ENCODE data around the gene PELI1. TPM values are rescaled to one million over a fixed set of nuclear protein-coding genes. Genes with fewer than 3 reads are reported as not detected.

PELI1 gene
- total and polyA plus RNA-seq, 2 of the 8 experiments (the other 6 are each of a cell fraction or from before 2014, with no cell fraction given): 21.8 to 57.1 TPM

DNA sequence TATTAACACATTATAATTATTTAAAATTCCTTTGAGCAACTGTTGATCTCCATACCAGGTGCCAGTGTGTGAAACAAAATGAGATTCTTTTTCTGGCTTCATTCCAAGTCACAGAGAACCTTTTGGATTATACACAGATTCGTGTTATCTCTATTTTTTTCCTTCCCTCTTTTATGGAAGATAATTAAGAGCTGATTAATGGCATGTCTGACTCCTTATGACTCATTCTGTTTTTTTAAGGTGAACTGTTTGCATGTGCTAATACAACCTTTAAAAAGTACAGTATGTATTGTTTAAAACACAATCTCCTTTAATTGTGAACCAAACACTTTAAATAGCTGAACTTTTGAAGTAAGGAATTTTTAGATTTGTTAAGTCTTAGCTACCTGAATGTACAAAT lies 39.3 kb downstream of the PELI1 start:
- H2BK5ac ChIP-seq (ENCODE audit: low read depth, low read length): no peak overlapping the region
- peaks cover 0 to 23% of the 10 kb centered on the region in 2 experiments; a peak in 3 of 4 replicates for H3K79me2 ChIP-seq (ENCODE audit: control insufficient read depth in 1 of 2, insufficient read depth in 2 of 2, low read length in 2 of 2)
- H3K18ac ChIP-seq (ENCODE audit: extremely low read depth, low read length): no peak overlapping the region
- H4K20me1 ChIP-seq (replicated peaks in 1 of 2; ENCODE audit: control insufficient read depth in 1 of 2, insufficient read depth in 2 of 2, low read length in 2 of 2): peaks cover 2 to 3% of the 10 kb centered on the region in 2 experiments
- no peak overlapping the region for H3K4me3 ChIP-seq (ENCODE audit: extremely low read depth in 1 of 4, insufficient read depth in 2 of 4, low read depth in 3 of 4, low read length in 4 of 4)
- H3K14ac ChIP-seq (ENCODE audit: insufficient read length): no peak overlapping the region
- H4K8ac ChIP-seq (ENCODE audit: extremely low read depth, insufficient read depth, low read length): no peak overlapping the region
- CTCF ChIA-PET (ENCODE audit: partially characterized antibody): interaction anchor here (0.9 to 1.0 kb wide), 3 partner anchors 11 to 157 kb away, joined by 3 read pairs; no protein-coding TSS in a partner anchor
- POLR2A ChIA-PET (ENCODE audit: partially characterized antibody): no interaction called here
- no peaks in the 10 kb centered on the region for H3K27me3 ChIP-seq (replicated peaks in 1 of 4; ENCODE audit: control insufficient read depth in 3 of 4, extremely low read depth in 1 of 4, insufficient read depth in 3 of 4, low read length in 3 of 4)
- no peak overlapping the region for H3K4ac ChIP-seq (replicated peaks; ENCODE audit: insufficient read length, low read depth, low read length)
- H2AFZ ChIP-seq (ENCODE audit: low read length): no peak overlapping the region
- H3K4me2 ChIP-seq (ENCODE audit: insufficient read depth in 1 of 2, low read depth in 2 of 2, low read length in 2 of 2): no peak overlapping the region
- no peak overlapping the region for H3K56ac ChIP-seq (replicated peaks; ENCODE audit: insufficient read length, low read depth, low read length)
- H3K27ac ChIP-seq (ENCODE audit: low read depth, low read length): no peak overlapping the region
- H3K23me2 ChIP-seq (ENCODE audit: low read depth, low read length): no peaks in the 10 kb centered on the region
- H2AK5ac ChIP-seq (ENCODE audit: low read depth, low read length): no peak overlapping the region
- peaks cover 5% of the 10 kb centered on the region; the same call in 1 of the 2 replicates for H3K79me1 ChIP-seq (ENCODE audit: low read depth, low read length)
- H3K36me3 ChIP-seq (ENCODE audit: control insufficient read depth in 2 of 4, insufficient read depth in 4 of 4, low read length in 3 of 4): peaks cover 3 to 45% (median 21%) of the 10 kb centered on the region in 4 experiments; a peak in 7 of 8 replicates
- H2BK12ac ChIP-seq (ENCODE audit: low read depth, low read length): no peak overlapping the region
- H3K9ac ChIP-seq (replicated peaks in 1 of 4; ENCODE audit: extremely low read depth in 1 of 4, low read depth in 3 of 4, low read length in 3 of 4): no peak overlapping the region
- no peak for DNase-seq (ENCODE audit: low read depth in 1 of 2, low spot score in 2 of 2)
- H3K23ac ChIP-seq (ENCODE audit: insufficient read length): no peak overlapping the region
- no peak overlapping the region for H2BK20ac ChIP-seq (ENCODE audit: low read length)
- no peak overlapping the region for H2BK120ac ChIP-seq (replicated peaks; ENCODE audit: low read depth, low read length)
- no peak overlapping the region for H4K91ac ChIP-seq (replicated peaks; ENCODE audit: insufficient read length, low read length)
- H2BK15ac ChIP-seq (ENCODE audit: low read length): no peak overlapping the region
- no peak for TF ChIP-seq EGR1 (IDR thresholded peaks at IDR 0.05; ENCODE audit: borderline replicate concordance, low read depth, low read length)
- no peak for TF ChIP-seq BRCA1 (IDR thresholded peaks at IDR 0.05; ENCODE audit: low read depth, low read length)
- 63% methylated on average over 1 of the region's 1 CpG; no CpG with 5 or more reads in 1 of the 2 experiments for WGBS, 2 experiments (ENCODE audit: extremely low coverage in 1 of 2, insufficient coverage in 1 of 2, insufficient read length in 1 of 2, insufficient replicate concordance in 2 of 2, low coverage in 1 of 2, low lambda C conversion rate in 2 of 2, missing lambda C conversion rate in 1 of 2)
- FAIRE-seq: no peak
- no peak overlapping the region for H4K5ac ChIP-seq (ENCODE audit: insufficient read length, low read depth, low read length)
- no peaks in the 10 kb centered on the region for H3K9me3 ChIP-seq (ENCODE audit: insufficient read depth in 2 of 2, low read depth in 1 of 2, low read length in 1 of 2)
- no peaks in the 10 kb centered on the region for H3K4me1 ChIP-seq (replicated peaks in 1 of 4; ENCODE audit: control insufficient read depth in 3 of 4, insufficient read depth in 4 of 4, low read length in 3 of 4)
